Kidney (tissue), 14 donors: Measurements from ENCODE around the gene DHX29. TPM values are rescaled to one million over a fixed set of nuclear protein-coding genes. Genes with fewer than 3 reads are reported as not detected.

Experiments used
- DNase-seq, 5 donors: peaks; one replicate each; pipeline ENCODE4 v3.0.0-alpha.2; 2013 to 2020
- FAIRE-seq: peaks from 2 replicates; lab custom pipeline; 2012; peaks lifted over from hg19 to GRCh38; lab: Jason Lieb, UNC
- H3K27ac ChIP-seq, 2 donors: one replicate each; pipeline ENCODE4 v1.7.0; 2013; ENCODE audit warnings: low read depth in 2 of 2, low read length in 2 of 2, inconsistent platforms in 1 of 2
- H3K27me3 ChIP-seq: one replicate; pipeline ENCODE4 v1.7.1; 2013; ENCODE audit warnings: low read length, inconsistent platforms; ENCODE audit not compliant: control insufficient read depth, insufficient read depth
- H3K36me3 ChIP-seq, 3 donors: one replicate each; pipeline versions ENCODE4 v1.7.0 to v1.7.1; 2013; ENCODE audit warnings: low read length in 3 of 3, control low read depth in 1 of 3, inconsistent platforms in 1 of 3; ENCODE audit not compliant: insufficient read depth in 3 of 3, control insufficient read depth in 2 of 3
- H3K4me1 ChIP-seq, 3 donors: one replicate each; pipeline versions ENCODE4 v1.7.0 to v1.7.1; 2013; ENCODE audit warnings: low read length in 3 of 3, inconsistent platforms in 1 of 3, low read depth in 1 of 3; ENCODE audit not compliant: control insufficient read depth in 2 of 3, insufficient read depth in 2 of 3
- H3K4me3 ChIP-seq, 3 donors: one replicate each; pipeline versions ENCODE4 v1.7.0 to v1.8.1; 2013; ENCODE audit warnings: low read length in 3 of 3, control low read depth in 1 of 3, inconsistent platforms in 1 of 3
- H3K9ac ChIP-seq, 3 donors: one replicate each; pipeline versions ENCODE4 v1.7.0 to v1.7.1; 2013; ENCODE audit warnings: low read length in 3 of 3, control low read depth in 1 of 3, inconsistent platforms in 1 of 3
- H3K9me3 ChIP-seq, 3 donors: one replicate each; pipeline versions ENCODE4 v1.7.0 to v1.7.1; 2013; ENCODE audit warnings: low read length in 3 of 3, control low read depth in 1 of 3, inconsistent platforms in 1 of 3; ENCODE audit not compliant: control insufficient read depth in 2 of 3, insufficient read depth in 1 of 3
- CTCF ChIP-seq: IDR thresholded peaks from 3 replicates; pipeline ENCODE4 v1.5.1; 2012; ENCODE audit warnings: mild to moderate bottlenecking, moderate library complexity, borderline replicate concordance; ENCODE audit not compliant: insufficient read depth; ENCODE audit errors: extremely low read depth
- intact Hi-C: fragments of 100-400 bp; cut with DNase I; formaldehyde crosslinking; loops from one replicate; pipeline ENCODE4 v1.11.1; 2022
- polyA plus RNA-seq: library from polyadenylated mRNA; stranded (reverse); fragments of 350-450 nt; fragmentation: Illumina TruSeq; extraction: RNeasy Lipid Tissue Mini Kit (QIAGEN cat#74804); gene quantifications from one replicate; pipeline ENCODE4 v1.2.3, GENCODE V29; 2014; ENCODE audit warnings: low read depth, low replicate concordance; ENCODE audit not compliant: insufficient read depth
- total RNA-seq: library from RNA; stranded (reverse); fragmentation: NEBNext Ultra II Directional; extraction: Animal tissue kit (Norgen Biotek cat#: 25700); gene quantifications from one replicate; pipeline ENCODE4 v1.2.1, GENCODE V29; 2021
- donor health status: control.
- donor health status: control.
- donor health status: control.
- donor health status: control.
- donor health status: control.
- donor health status: DM: yes; HTN: yes; CAD: no.
- donor health status: Normal renal cell carcinoma (clear cell type).

DHX29 gene
- total and polyA plus RNA-seq, 2 donors from 2014 or later: 13.5 to 28.0 TPM

- Histone ChIP-seq H3K4me3 (no peak overlapping the region), H3K9ac (no peak overlapping the region), H3K27me3 (no peaks in the 10 kb centered on the region), H3K9me3 (no peaks in the 10 kb centered on the region), H3K36me3 (peaks cover 13 to 24% (median 13%) of the 10 kb centered on the region in 3 donors), H3K4me1 (no peaks in the 10 kb centered on the region), H3K27ac (no peak overlapping the region)
- DNase-seq: no peak
- intact Hi-C loops: no loop called here
- no peak for TF ChIP-seq CTCF
- no peak for FAIRE-seq
Observed at GRCh38 chr5:55343609-55344008, 36.1 kb upstream of the DHX29 start.

DNA sequence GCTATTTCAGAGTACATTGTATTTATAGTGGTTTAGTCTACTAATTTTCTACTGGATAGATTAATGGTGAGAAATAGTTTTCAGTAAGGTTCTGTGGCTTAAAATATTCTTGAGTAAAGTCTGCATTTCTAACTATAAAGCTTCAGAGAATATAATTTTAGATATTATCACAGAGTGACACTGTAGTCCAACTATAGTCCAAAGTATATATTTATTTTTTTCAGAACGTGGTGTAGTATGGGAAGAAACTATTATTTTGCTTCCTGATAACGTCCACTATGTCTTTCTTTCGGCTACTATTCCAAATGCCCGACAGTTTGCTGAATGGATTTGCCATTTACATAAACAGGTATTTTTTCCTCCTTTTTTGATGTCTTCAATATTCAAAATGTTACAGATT lies 35.6 kb upstream of the DHX29 start:
- intact Hi-C loops: no loop called here
- peaks cover 12 to 20% (median 13%) of the 10 kb centered on the region in 3 donors for H3K36me3 ChIP-seq

GRCh38 chr5:55338810-55339243 lies 31.3 kb upstream of the DHX29 start:
- H3K4me3 ChIP-seq: no peak overlapping the region
- no peak for FAIRE-seq
- intact Hi-C loops: no loop called here

More for the DNA sequence above, 35.6 kb upstream of the DHX29 start:
- no peaks in the 10 kb centered on the region for H3K4me1 ChIP-seq
- DNase-seq: no peak
- H3K9me3 ChIP-seq: no peaks in the 10 kb centered on the region
- H3K4me3 ChIP-seq: no peak overlapping the region
- no peaks in the 10 kb centered on the region for H3K27me3 ChIP-seq
- no peak overlapping the region for H3K9ac ChIP-seq
- H3K27ac ChIP-seq: no peak overlapping the region
- TF ChIP-seq CTCF: no peak
- FAIRE-seq: no peak

More at GRCh38 chr5:55338810-55339243, 31.3 kb upstream of the DHX29 start:
- H3K4me1 ChIP-seq: no peaks in the 10 kb centered on the region
- no peak for TF ChIP-seq CTCF
- H3K9me3 ChIP-seq: peaks cover 0 to 1% (median 0%) of the 10 kb centered on the region in 3 donors
- no peak overlapping the region for H3K9ac ChIP-seq
- H3K27me3 ChIP-seq: no peaks in the 10 kb centered on the region
- DNase-seq: no peak
- no peak overlapping the region for H3K27ac ChIP-seq
- H3K36me3 ChIP-seq: peaks cover 0 to 2% (median 2%) of the 10 kb centered on the region in 3 donors
